ENCODE results near the gene DCD. TPM values are rescaled to one million over a fixed set of nuclear protein-coding genes. Genes with fewer than 3 reads are reported as not detected.

The DCD gene
- total RNA-seq, 1 experiment from 2014 or later, result not detected

DNA sequence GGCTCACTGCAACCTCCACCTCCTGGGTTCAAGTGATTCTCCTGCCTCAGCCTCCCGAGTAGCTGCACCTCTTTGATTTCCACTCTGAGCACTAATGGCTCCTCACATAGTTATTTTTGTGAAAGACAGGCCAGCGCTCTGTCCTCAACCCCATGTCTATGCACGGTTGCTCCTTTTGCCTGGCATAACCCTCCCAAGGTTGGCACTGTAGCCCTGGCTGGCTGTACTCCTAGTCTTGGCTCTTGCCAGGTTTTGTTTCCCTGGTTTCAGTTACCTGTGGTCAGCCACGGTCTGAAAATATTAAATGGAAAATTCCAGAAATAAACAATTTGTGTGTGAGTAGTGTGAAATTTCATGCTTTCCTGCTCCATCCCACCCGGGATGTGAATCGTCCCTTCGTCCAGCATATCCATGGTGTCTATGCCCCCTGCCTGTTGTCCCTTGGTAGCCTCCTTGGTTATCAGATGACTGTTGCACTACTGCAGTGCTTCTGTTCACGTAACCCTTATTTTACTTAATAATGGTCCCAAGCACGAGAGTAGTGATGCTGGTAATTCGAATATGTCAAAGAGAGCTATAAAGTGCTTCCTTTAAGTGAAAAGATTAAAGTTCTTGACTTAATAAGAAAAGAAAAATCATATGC is 12.3 kb upstream of the DCD start:
- TF ChIP-seq, protein P1, sequence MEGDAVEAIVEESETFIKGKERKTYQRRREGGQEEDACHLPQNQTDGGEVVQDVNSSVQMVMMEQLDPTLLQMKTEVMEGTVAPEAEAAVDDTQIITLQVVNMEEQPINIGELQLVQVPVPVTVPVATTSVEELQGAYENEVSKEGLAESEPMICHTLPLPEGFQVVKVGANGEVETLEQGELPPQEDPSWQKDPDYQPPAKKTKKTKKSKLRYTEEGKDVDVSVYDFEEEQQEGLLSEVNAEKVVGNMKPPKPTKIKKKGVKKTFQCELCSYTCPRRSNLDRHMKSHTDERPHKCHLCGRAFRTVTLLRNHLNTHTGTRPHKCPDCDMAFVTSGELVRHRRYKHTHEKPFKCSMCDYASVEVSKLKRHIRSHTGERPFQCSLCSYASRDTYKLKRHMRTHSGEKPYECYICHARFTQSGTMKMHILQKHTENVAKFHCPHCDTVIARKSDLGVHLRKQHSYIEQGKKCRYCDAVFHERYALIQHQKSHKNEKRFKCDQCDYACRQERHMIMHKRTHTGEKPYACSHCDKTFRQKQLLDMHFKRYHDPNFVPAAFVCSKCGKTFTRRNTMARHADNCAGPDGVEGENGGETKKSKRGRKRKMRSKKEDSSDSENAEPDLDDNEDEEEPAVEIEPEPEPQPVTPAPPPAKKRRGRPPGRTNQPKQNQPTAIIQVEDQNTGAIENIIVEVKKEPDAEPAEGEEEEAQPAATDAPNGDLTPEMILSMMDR (conservative IDR thresholded peaks at IDR 0.05), result no peak
- Mint-ChIP-seq H3K27ac (no peak overlapping the region), H3K9me3 (peaks cover 2 to 3% of the 10 kb centered on the region in 2 experiments; a peak in 4 of 5 replicates), H3K4me1 (peaks cover 8 to 15% of the 10 kb centered on the region in 2 experiments), H3K4me3 (no peak overlapping the region), H3K27me3 (ENCODE audit: low read depth) (peaks cover 14% of the 10 kb centered on the region), H3K36me3 (ENCODE audit: insufficient read depth in 1 of 3, low read depth in 3 of 3) (peaks cover 0 to 2% (median 0%) of the 10 kb centered on the region in 3 experiments; a peak in 1 of 7 replicates)
- Histone ChIP-seq H3K79me1 (ENCODE audit: insufficient read depth, low read depth, low read length, poor library complexity, severe bottlenecking) (no peaks in the 10 kb centered on the region), H3K18ac (ENCODE audit: insufficient read length, low read depth, low read length) (no peak overlapping the region), H3K27ac (ENCODE audit: insufficient read length, low read depth, low read length) (no peak overlapping the region), H2BK20ac (ENCODE audit: low read depth, low read length, poor library complexity, severe bottlenecking) (no peak overlapping the region), H3K23me2 (ENCODE audit: insufficient read length, low read depth, low read length, poor library complexity, severe bottlenecking) (no peaks in the 10 kb centered on the region), H4K20me1 (ENCODE audit: control insufficient read depth, insufficient read depth, insufficient read length) (no peaks in the 10 kb centered on the region), H3K56ac (ENCODE audit: insufficient read length, low read depth, low read length) (no peak overlapping the region), H2AK5ac (ENCODE audit: insufficient read length, low read length) (no peak overlapping the region), H3K14ac (ENCODE audit: insufficient read depth, low read length) (no peak overlapping the region), H4K5ac (ENCODE audit: insufficient read length, low read depth, low read length) (no peak overlapping the region), H3K4ac (ENCODE audit: low read depth, low read length) (no peak overlapping the region), H3K79me2 (ENCODE audit: insufficient read depth, low read length) (no peaks in the 10 kb centered on the region; the same call in 1 of the 2 replicates), H2BK15ac (ENCODE audit: low read depth, low read length) (no peak overlapping the region), H2BK12ac (ENCODE audit: insufficient read length, low read depth, low read length) (no peak overlapping the region), H2AFZ (ENCODE audit: low read length) (no peak overlapping the region), H2BK120ac (ENCODE audit: low read depth, low read length, poor library complexity, severe bottlenecking) (no peak overlapping the region), H4K8ac (replicated peaks; ENCODE audit: insufficient read length, low read depth, low read length) (no peak overlapping the region), H3K9ac (ENCODE audit: extremely low read depth, insufficient read length, low read length) (no peak overlapping the region), H3K27me3 (ENCODE audit: insufficient read depth, low read length) (no peaks in the 10 kb centered on the region), H2BK5ac (ENCODE audit: insufficient read length, low read length) (no peak overlapping the region), H3K4me2 (ENCODE audit: insufficient read depth, insufficient read length, low read length) (no peak overlapping the region), H3T11ph (ENCODE audit: low read length) (no peak overlapping the region), H3K23ac (ENCODE audit: insufficient read length, low read depth, low read length) (no peak overlapping the region), H3K4me1 (ENCODE audit: insufficient read depth, low read length) (no peaks in the 10 kb centered on the region), H4K91ac (ENCODE audit: insufficient read length, low read depth, low read length) (no peak overlapping the region), H3K9me3 (ENCODE audit: control insufficient read depth, low read depth, low read length) (no peaks in the 10 kb centered on the region)
- DNase-seq, result no peak
- no CpG with 5 or more reads among the region's 10 CpGs for WGBS (ENCODE audit: extremely low coverage, insufficient read length, low lambda C conversion rate)
